A673 (cell line): ENCODE measurements around the gene RPUSD4. TPM values are rescaled to one million over a fixed set of nuclear protein-coding genes. Genes with fewer than 3 reads are reported as not detected.

Source experiments
- BruUV-seq: library from RNA; stranded (reverse); fragments of 400-500 nt; replicated peaks from 2 replicates; lab custom pipeline; 2021; lab: Mats Ljungman, UMichigan
- CTCF ChIA-PET: fragments of 300-600 bp; sonication (Branson Sonifier 250); formaldehyde crosslinking; loops from one replicate; lab custom pipeline; 2022; ENCODE audit warnings: antibody characterized with exemption; lab: Charles Lee
- POLR2A ChIA-PET: fragments of 300-600 bp; sonication (Branson Sonifier 250); formaldehyde crosslinking; loops from one replicate; lab custom pipeline; 2022; ENCODE audit warnings: antibody characterized with exemption; ENCODE audit not compliant: low non-redundant PET; lab: Charles Lee
- DNase-seq: peaks from one replicate; pipeline ENCODE4 v3.0.0-alpha.2; 2015; ENCODE audit warnings: low spot score
- H3K27ac ChIP-seq: fragments of 200-600 bp; sonication (generic); 2 replicates; pipeline ENCODE4 v1.5.1; 2016; ENCODE audit warnings: mixed run types, low read depth, mild to moderate bottlenecking, mixed read lengths, antibody characterized with exemption, low read length; ENCODE audit not compliant: poor library complexity, severe bottlenecking
- H3K27me3 ChIP-seq: fragments of 200-600 bp; sonication (generic); replicated peaks from 2 replicates; pipeline ENCODE4 v1.6.1; 2017; ENCODE audit warnings: mixed run types, low read depth, mild to moderate bottlenecking, mixed read lengths, antibody characterized with exemption, low read length; ENCODE audit not compliant: insufficient read depth, poor library complexity
- H3K36me3 ChIP-seq: fragments of 200-600 bp; sonication (generic); 2 replicates; pipeline ENCODE4 v1.6.1; 2016; ENCODE audit warnings: mixed run types, mild to moderate bottlenecking, mixed read lengths, antibody characterized with exemption, low read length; ENCODE audit not compliant: insufficient read depth, poor library complexity, severe bottlenecking
- H3K4me1 ChIP-seq: fragments of 200-600 bp; sonication (generic); 2 replicates; pipeline ENCODE4 v1.6.1; 2017; ENCODE audit warnings: mixed run types, mild to moderate bottlenecking, mixed read lengths, antibody characterized with exemption, low read length; ENCODE audit not compliant: insufficient read depth, poor library complexity, severe bottlenecking
- H3K4me3 ChIP-seq: fragments of 200-600 bp; sonication (generic); 2 replicates; pipeline ENCODE4 v1.5.1; 2016; ENCODE audit warnings: low read depth, mixed run types, mild to moderate bottlenecking, mixed read lengths, low read length; ENCODE audit not compliant: poor library complexity, severe bottlenecking
- H3K9me3 ChIP-seq: fragments of 200-600 bp; sonication (generic); 2 replicates; pipeline ENCODE4 v1.6.1; 2016; ENCODE audit warnings: mixed run types, low read depth, mild to moderate bottlenecking, mixed read lengths, antibody characterized with exemption, low read length; ENCODE audit not compliant: poor library complexity, severe bottlenecking
- EZH2 ChIP-seq: fragments of 200-600 bp; sonication (generic); IDR thresholded peaks from 2 replicates; pipeline ENCODE4 v1.6.1; 2017; ENCODE audit warnings: borderline replicate concordance, low read depth, mild to moderate bottlenecking, mixed read lengths, antibody characterized with exemption, low read length; ENCODE audit not compliant: poor library complexity, severe bottlenecking
- intact Hi-C: fragments of 100-400 bp; cut with micrococcal nuclease; formaldehyde crosslinking; loops from one replicate; pipeline ENCODE4 v1.10.0; 2022; ENCODE audit not compliant: unreplicated experiment
- total RNA-seq: library from RNA; stranded (reverse); gene quantifications from 2 replicates; pipeline ENCODE4 v1.2.3, GENCODE V29; 2021
- TF ChIP-seq, protein P1 (sequence below): fragments of 300-800, 200-600 bp; sonication (generic); conservative IDR thresholded peaks from 2 replicates; pipeline ENCODE4 v1.5.1; 2017; ENCODE audit warnings: low read depth, mild to moderate bottlenecking, antibody characterized with exemption, low read length, moderate library complexity, mixed read lengths

The RPUSD4 gene
- total RNA-seq, 1 experiment from 2014 or later = 53.9 TPM

- H3K27ac ChIP-seq = no peak overlapping the region
- H3K4me1 ChIP-seq = no peaks in the 10 kb centered on the region
- H3K27me3 ChIP-seq = no peaks in the 10 kb centered on the region
- no peaks in the 10 kb centered on the region for H3K36me3 ChIP-seq
- BruUV-seq = no TSS peak
- DNase-seq = no peak
- CTCF ChIA-PET = no interaction called here
- POLR2A ChIA-PET = no interaction called here
- H3K4me3 ChIP-seq = no peak overlapping the region
- intact Hi-C loops = no loop called here
- TF ChIP-seq EZH2 = no peak
- TF ChIP-seq, protein P1, sequence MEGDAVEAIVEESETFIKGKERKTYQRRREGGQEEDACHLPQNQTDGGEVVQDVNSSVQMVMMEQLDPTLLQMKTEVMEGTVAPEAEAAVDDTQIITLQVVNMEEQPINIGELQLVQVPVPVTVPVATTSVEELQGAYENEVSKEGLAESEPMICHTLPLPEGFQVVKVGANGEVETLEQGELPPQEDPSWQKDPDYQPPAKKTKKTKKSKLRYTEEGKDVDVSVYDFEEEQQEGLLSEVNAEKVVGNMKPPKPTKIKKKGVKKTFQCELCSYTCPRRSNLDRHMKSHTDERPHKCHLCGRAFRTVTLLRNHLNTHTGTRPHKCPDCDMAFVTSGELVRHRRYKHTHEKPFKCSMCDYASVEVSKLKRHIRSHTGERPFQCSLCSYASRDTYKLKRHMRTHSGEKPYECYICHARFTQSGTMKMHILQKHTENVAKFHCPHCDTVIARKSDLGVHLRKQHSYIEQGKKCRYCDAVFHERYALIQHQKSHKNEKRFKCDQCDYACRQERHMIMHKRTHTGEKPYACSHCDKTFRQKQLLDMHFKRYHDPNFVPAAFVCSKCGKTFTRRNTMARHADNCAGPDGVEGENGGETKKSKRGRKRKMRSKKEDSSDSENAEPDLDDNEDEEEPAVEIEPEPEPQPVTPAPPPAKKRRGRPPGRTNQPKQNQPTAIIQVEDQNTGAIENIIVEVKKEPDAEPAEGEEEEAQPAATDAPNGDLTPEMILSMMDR = no peak
- no peaks in the 10 kb centered on the region for H3K9me3 ChIP-seq
These were observed 51.6 kb downstream of the RPUSD4 start for GRCh38 chr11:126159719-126160344.

DNA sequence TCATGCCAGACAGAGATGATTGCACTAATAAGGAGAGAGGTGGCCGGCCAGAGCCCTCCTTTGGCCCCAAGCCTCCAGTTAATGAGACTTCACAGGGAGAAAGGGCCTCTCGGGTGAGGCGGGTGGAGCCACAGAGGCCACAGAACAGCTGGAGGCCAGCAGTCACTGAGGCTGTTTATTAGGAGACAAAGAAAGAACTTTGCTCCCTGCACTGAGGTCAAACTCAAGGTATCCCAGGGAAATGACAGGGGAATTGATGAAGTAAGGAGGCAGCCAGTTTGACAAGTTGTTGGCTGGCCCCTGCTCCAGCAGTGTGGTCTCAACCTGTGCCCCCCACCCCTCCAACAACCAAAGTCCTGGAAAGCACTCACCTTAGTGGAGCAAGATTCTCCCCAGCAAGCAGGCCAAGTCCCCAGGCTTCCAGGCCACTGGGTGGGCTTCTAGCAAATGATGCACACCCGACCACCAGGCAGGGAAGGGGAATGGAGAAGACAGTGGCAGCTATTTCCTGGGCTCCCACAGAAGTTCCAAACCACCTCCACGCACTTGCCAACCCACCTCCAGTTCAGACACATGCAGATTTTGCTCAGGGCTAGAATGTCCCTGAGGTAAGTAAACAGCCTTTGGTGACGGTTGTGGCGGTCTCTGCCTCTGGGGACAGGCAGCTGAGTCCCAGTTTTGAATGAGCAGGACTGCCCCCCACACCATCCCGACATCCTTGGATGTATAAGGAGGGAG, 53.2 kb downstream of the RPUSD4 start:
- H3K27ac ChIP-seq = no peak overlapping the region
- TF ChIP-seq, protein P1 = no peak
- no peak for TF ChIP-seq EZH2
- POLR2A ChIA-PET = no interaction called here
- no peaks in the 10 kb centered on the region for H3K27me3 ChIP-seq
- no peaks in the 10 kb centered on the region for H3K4me1 ChIP-seq
- BruUV-seq = no TSS peak
- CTCF ChIA-PET = no interaction called here
- no peaks in the 10 kb centered on the region for H3K9me3 ChIP-seq
- intact Hi-C loops = no loop called here
- H3K36me3 ChIP-seq = no peaks in the 10 kb centered on the region
- no peak overlapping the region for H3K4me3 ChIP-seq
- no peak for DNase-seq

GRCh38 chr11:126157326-126158030, 54.0 kb downstream of the RPUSD4 start:
- intact Hi-C loops = no loop called here
- ChIA-PET CTCF (no interaction called here), POLR2A (no interaction called here)

More at GRCh38 chr11:126157326-126158030, 54.0 kb downstream of the RPUSD4 start:
- no peak overlapping the region for H3K27ac ChIP-seq
- H3K9me3 ChIP-seq = no peaks in the 10 kb centered on the region
- H3K4me3 ChIP-seq = no peak overlapping the region
- no peak for DNase-seq
- H3K27me3 ChIP-seq = no peaks in the 10 kb centered on the region
- BruUV-seq = no TSS peak
- no peaks in the 10 kb centered on the region for H3K36me3 ChIP-seq
- H3K4me1 ChIP-seq = no peaks in the 10 kb centered on the region
- TF ChIP-seq, protein P1 = no peak
- no peak for TF ChIP-seq EZH2
